GM12878 (cell line): Measurements from ENCODE around the gene TBCD. TPM values are rescaled to one million over a fixed set of nuclear protein-coding genes. Genes with fewer than 3 reads are reported as not detected.

Experiments
- ATAC-seq: fragments of 200-7000 bp; cut with Tn5 transposase; 3 replicates; pipeline ENCODE4 v1.9.1; 2020; ENCODE audit warnings: mild to moderate bottlenecking, moderate library complexity
- BruUV-seq: library from RNA; stranded (reverse); fragments of 400-500 nt; replicated peaks from 2 replicates; lab custom pipeline; 2021; lab: Mats Ljungman, UMichigan
- CTCF ChIA-PET: fragments of 300-600 bp; sonication (Branson Sonifier 250); formaldehyde crosslinking; extraction: SDS; loops from one replicate; lab custom pipeline; 2021; ENCODE audit warnings: inconsistent platforms; lab: Yijun Ruan, JAX
- POLR2A ChIA-PET: fragments of 350-600 bp; formaldehyde crosslinking; extraction: SDS; loops from one replicate; lab custom pipeline; 2021; ENCODE audit warnings: inconsistent platforms; lab: Charles Lee
- RAD21 ChIA-PET: fragments of 300-600 bp; sonication (Branson Sonifier 250); formaldehyde crosslinking; loops from one replicate; lab custom pipeline; 2023; ENCODE audit warnings: antibody characterized with exemption; ENCODE audit not compliant: unreplicated experiment; lab: Charles Lee
- SMC1A ChIA-PET: fragments of 300-600 bp; sonication (Branson Sonifier 250); formaldehyde crosslinking; loops from one replicate; lab custom pipeline; 2023; ENCODE audit not compliant: unreplicated experiment, uncharacterized antibody; lab: Charles Lee
- DNase-seq: peaks from one replicate; pipeline ENCODE4 v3.0.0-alpha.2; 2011; ENCODE audit warnings: low read depth, low spot score
- FAIRE-seq: peaks from 3 replicates; lab custom pipeline; 2011; peaks lifted over from hg19 to GRCh38; lab: Jason Lieb, UNC
- H2AFZ ChIP-seq: 2 replicates; pipeline ENCODE4 v1.6.0; 2011; ENCODE audit warnings: low read depth, low read length, control low read depth; ENCODE audit not compliant: control insufficient read depth
- H3K27ac ChIP-seq: 2 replicates; pipeline ENCODE4 v1.5.1; 2011; ENCODE audit warnings: control low read depth; ENCODE audit not compliant: control insufficient read depth, insufficient read depth
- H3K27me3 ChIP-seq, 2 experiments: replicated peaks in 1 of 2; 2 replicates each; pipeline versions ENCODE4 v1.6.0 to v1.6.1; 2011; ENCODE audit warnings: low read length in 1 of 2; ENCODE audit not compliant: control insufficient read depth in 2 of 2, insufficient read depth in 2 of 2
- H3K36me3 ChIP-seq, 2 experiments: 2 replicates each; pipeline ENCODE4 v1.5.1; 2011; ENCODE audit warnings: low read length in 1 of 2; ENCODE audit not compliant: control insufficient read depth in 2 of 2, insufficient read depth in 2 of 2
- H3K4me1 ChIP-seq: 2 replicates; pipeline ENCODE4 v1.6.1; 2011; ENCODE audit warnings: mild to moderate bottlenecking, low read length, moderate library complexity, mixed read lengths; ENCODE audit not compliant: control insufficient read depth, insufficient read depth
- H3K4me2 ChIP-seq: 2 replicates; pipeline ENCODE4 v1.6.0; 2011; ENCODE audit warnings: control low read depth; ENCODE audit not compliant: control insufficient read depth, insufficient read depth
- H3K4me3 ChIP-seq: fragments of 200-600 bp; sonication (generic); 2 replicates; pipeline ENCODE4 v1.5.1; 2016
- H3K79me2 ChIP-seq: 2 replicates; pipeline ENCODE4 v1.6.0; 2011; ENCODE audit warnings: low read length; ENCODE audit not compliant: control insufficient read depth, insufficient read depth
- H3K9ac ChIP-seq: 2 replicates; pipeline ENCODE4 v1.8.0; 2011; ENCODE audit warnings: low read length, control low read depth, mixed read lengths; ENCODE audit not compliant: control insufficient read depth, insufficient read depth
- H3K9me3 ChIP-seq: replicated peaks from 3 replicates; pipeline ENCODE4 v1.5.1; 2011; ENCODE audit warnings: mild to moderate bottlenecking, low read length; ENCODE audit not compliant: control insufficient read depth, insufficient read depth
- H4K20me1 ChIP-seq: 2 replicates; pipeline ENCODE4 v1.6.0; 2011; ENCODE audit not compliant: control insufficient read depth, insufficient read depth
- BHLHE40 ChIP-seq, 2 experiments: fragments of 450-650 bp in 1 of 2; IDR thresholded peaks; 2 replicates each; pipeline ENCODE4 v1.6.1; 2011 to 2017; ENCODE audit warnings: low read depth in 2 of 2, borderline replicate concordance in 1 of 2, improper control_type of control experiment in 1 of 2, low read length in 1 of 2, mild to moderate bottlenecking in 1 of 2
- CBX3 ChIP-seq: fragments of 200-600 bp; sonication (generic); IDR thresholded peaks from 2 replicates; pipeline ENCODE4 v1.6.1; 2016; ENCODE audit warnings: low read depth, borderline replicate concordance
- CBX5 ChIP-seq: sonication (generic); IDR thresholded peaks from 2 replicates; pipeline ENCODE4 v1.6.1; 2016; ENCODE audit warnings: low read depth, moderate library complexity, mild to moderate bottlenecking, inconsistent platforms
- ESRRA ChIP-seq: IDR thresholded peaks from 2 replicates; pipeline ENCODE4 v1.6.1; 2012; ENCODE audit warnings: mild to moderate bottlenecking, low read length, improper control_type of control experiment
- FOXM1 ChIP-seq: IDR thresholded peaks from 2 replicates; pipeline ENCODE4 v1.6.1; 2012; ENCODE audit warnings: low read depth, mild to moderate bottlenecking, inconsistent platforms, low read length, moderate library complexity
- HDGF ChIP-seq: fragments of 450-650 bp; IDR thresholded peaks from 2 replicates; pipeline ENCODE4 v1.6.1; 2016; ENCODE audit warnings: antibody characterized with exemption
- MAX ChIP-seq: IDR thresholded peaks from 2 replicates; pipeline ENCODE4 v1.6.1; 2012; ENCODE audit warnings: low read depth, low read length, improper control_type of control experiment
- PAX5 ChIP-seq: IDR thresholded peaks from 2 replicates; pipeline ENCODE4 v1.6.1; 2011; ENCODE audit warnings: low read depth, low read length, borderline replicate concordance
- PML ChIP-seq: IDR thresholded peaks from 2 replicates; pipeline ENCODE4 v1.6.1; 2012; ENCODE audit warnings: low read length, inconsistent platforms
- SMAD5 ChIP-seq: IDR thresholded peaks from 2 replicates; pipeline ENCODE4 v1.6.1; 2016; ENCODE audit warnings: antibody characterized with exemption, low read depth
- SMARCA5 ChIP-seq: fragments of 450-650 bp; IDR thresholded peaks from 2 replicates; pipeline ENCODE4 v1.6.1; 2017; ENCODE audit warnings: mild to moderate bottlenecking
- TCF7 ChIP-seq: IDR thresholded peaks from 2 replicates; pipeline ENCODE4 v1.6.1; 2014; ENCODE audit warnings: antibody characterized with exemption, borderline replicate concordance
- WGBS: methylation state at CpG from one replicate; pipeline ENCODE4 v1.1.6; 2016; ENCODE audit warnings: low lambda C conversion rate; ENCODE audit not compliant: insufficient replicate concordance, insufficient coverage; ENCODE audit errors: missing lambda C conversion rate; 5-methylcytosine and 5-hydroxymethylcytosine counted together
- in situ Hi-C: fragments of 300-500 bp; cut with MboI; formaldehyde crosslinking; loops from 9 replicates; pipeline ENCODE4 v1.14.3; 2018; ENCODE audit warnings: mixed read lengths
- intact Hi-C: fragments of 100-400 bp; cut with micrococcal nuclease; formaldehyde crosslinking; loops from one replicate; pipeline ENCODE4 v1.14.2; 2022; ENCODE audit not compliant: unreplicated experiment
- polyA plus RNA-seq, 11 experiments: library from polyadenylated mRNA; depleted of rRNA in 4 of 11; unstranded in 6 of 11; stranded (reverse) in 5 of 11; fragments of >200 nt; fragmentation: Nextera tagmentation in 4 of 11; fragmentation: Illumina TruSeq in 1 of 11; extraction: Ambion mirVana in 4 of 11; extraction: Trizol in 1 of 11; gene quantifications; 1 replicate in 1 of 11; 2 replicates in 10 of 11; pipeline versions ENCODE4 v1.2.1 to v1.2.3, GENCODE V29; 2011 to 2016; ENCODE audit warnings: inconsistent platforms in 2 of 11, missing spikeins in 2 of 11, low read depth in 1 of 11
- total RNA-seq, 4 experiments: library from RNA; depleted of rRNA in 3 of 4; stranded (reverse); fragments of >200 nt in 3 of 4; fragmentation: Illumina TruSeq in 1 of 4; extraction: Trizol in 1 of 4; gene quantifications; 2 replicates each; pipeline versions ENCODE4 v1.2.1 to v1.2.3, GENCODE V29; 2013 to 2021
- TF ChIP-seq, protein P1 (sequence below): IDR thresholded peaks from 2 replicates; pipeline ENCODE4 v1.6.1; 2011; ENCODE audit warnings: low read depth, low read length, improper control_type of control experiment, borderline replicate concordance

TBCD gene
- total and polyA plus RNA-seq, 10 of the 15 experiments (the other 5 are each of a cell fraction or from before 2014, with no cell fraction given), result 10.3 to 114 (median 52.4) TPM

GRCh38 chr17:82943751-82944150 is 191.9 kb downstream of the TBCD start:
- no peaks in the 10 kb centered on the region for H4K20me1 ChIP-seq
- BruUV-seq, result no TSS peak
- CTCF ChIA-PET, result no interaction called here
- intact Hi-C loops, result no loop called here
- H3K9me3 ChIP-seq, result peaks cover 21% of the 10 kb centered on the region; the same call in 2 of the 3 replicates
- ATAC-seq (no peak), FAIRE-seq (no peak), DNase-seq (no peak)
- no peak overlapping the region for H3K27ac ChIP-seq
- H3K27me3 ChIP-seq, result no peaks in the 10 kb centered on the region; a peak in 1 of 4 replicates
- TF ChIP-seq SMARCA5 (no peak), SMAD5 (no peak), ESRRA (no peak), HDGF (no peak), PAX5 (no peak), PML (no peak)
- TF ChIP-seq, protein P1, sequence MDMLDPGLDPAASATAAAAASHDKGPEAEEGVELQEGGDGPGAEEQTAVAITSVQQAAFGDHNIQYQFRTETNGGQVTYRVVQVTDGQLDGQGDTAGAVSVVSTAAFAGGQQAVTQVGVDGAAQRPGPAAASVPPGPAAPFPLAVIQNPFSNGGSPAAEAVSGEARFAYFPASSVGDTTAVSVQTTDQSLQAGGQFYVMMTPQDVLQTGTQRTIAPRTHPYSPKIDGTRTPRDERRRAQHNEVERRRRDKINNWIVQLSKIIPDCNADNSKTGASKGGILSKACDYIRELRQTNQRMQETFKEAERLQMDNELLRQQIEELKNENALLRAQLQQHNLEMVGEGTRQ, result no peak
- WGBS, result 91% methylated on average over 8 of the region's 8 CpGs
- SMC1A ChIA-PET, result no interaction called here
- in situ Hi-C loops, result no loop called here
- H3K79me2 ChIP-seq, result no peaks in the 10 kb centered on the region
- no peak overlapping the region for H3K4me3 ChIP-seq
- POLR2A ChIA-PET, result no interaction called here
- no peak overlapping the region for H3K4me2 ChIP-seq
- RAD21 ChIA-PET, result no interaction called here
- H3K36me3 ChIP-seq, result peaks cover 9 to 26% of the 10 kb centered on the region in 2 experiments; a peak in 3 of 4 replicates
- no peaks in the 10 kb centered on the region for H3K4me1 ChIP-seq
- no peak overlapping the region for H3K9ac ChIP-seq
- no peak overlapping the region for H2AFZ ChIP-seq

- peaks cover 7 to 24% of the 10 kb centered on the region in 2 experiments; a peak in 3 of 4 replicates for H3K36me3 ChIP-seq
Observed at GRCh38 chr17:82944990-82945389, 193.1 kb downstream of the TBCD start.

More at GRCh38 chr17:82944990-82945389, 193.1 kb downstream of the TBCD start:
- ChIA-PET SMC1A (no interaction called here), CTCF (no interaction called here), RAD21 (no interaction called here), POLR2A (no interaction called here)
- intact Hi-C loops (no loop called here), in situ Hi-C loops (no loop called here)
- TF ChIP-seq BHLHE40 (IDR thresholded peaks at IDR 0.05; ENCODE audit: borderline replicate concordance in 1 of 2, low read depth in 2 of 2, low read length in 1 of 2) (no peak), TCF7 (0 out of 2 replicates have a peak, but pooled peaks have one; percentile 9), MAX (no peak), CBX5 (peak; percentile 59; the same call in 1 of the 2 replicates), FOXM1 (no peak), CBX3 (0 out of 2 replicates have a peak, but pooled peaks have one; percentile 81)
- FAIRE-seq (no peak), DNase-seq (no peak), ATAC-seq (no peak)
- Histone ChIP-seq H4K20me1 (no peaks in the 10 kb centered on the region), H2AFZ (no peak overlapping the region), H3K79me2 (no peaks in the 10 kb centered on the region), H3K9ac (no peak overlapping the region), H3K4me2 (no peak overlapping the region), H3K27ac (no peak overlapping the region), H3K27me3 (no peaks in the 10 kb centered on the region; a peak in 1 of 4 replicates), H3K4me1 (no peaks in the 10 kb centered on the region), H3K9me3 (peaks cover 21% of the 10 kb centered on the region; the same call in 2 of the 3 replicates), H3K4me3 (no peak overlapping the region)
- no TSS peak for BruUV-seq
